Epithelial cell of proximal tubule (primary cell): ENCODE data around the gene INPP5A. TPM values are rescaled to one million over a fixed set of nuclear protein-coding genes. Genes with fewer than 3 reads are reported as not detected.

Experiments
- DNase-seq: peaks from one replicate; pipeline ENCODE4 v3.0.0-alpha.2; 2011; ENCODE audit warnings: low read depth
- H3K4me3 ChIP-seq: 2 replicates; pipeline ENCODE4 v1.5.1; 2011; ENCODE audit warnings: low read depth, mild to moderate bottlenecking, low read length
- total RNA-seq: library from RNA; depleted of rRNA; stranded (reverse); fragments of >200 nt; gene quantifications from 2 replicates; pipeline ENCODE4 v1.2.3, GENCODE V29; 2015
- TF ChIP-seq, protein P1 (sequence below): conservative IDR thresholded peaks from 2 replicates; pipeline ENCODE4 v1.5.1; 2012; ENCODE audit warnings: low read depth, mild to moderate bottlenecking, low read length

Gene INPP5A
- total RNA-seq, 1 donor from 2014 or later = 30.4 TPM

DNA sequence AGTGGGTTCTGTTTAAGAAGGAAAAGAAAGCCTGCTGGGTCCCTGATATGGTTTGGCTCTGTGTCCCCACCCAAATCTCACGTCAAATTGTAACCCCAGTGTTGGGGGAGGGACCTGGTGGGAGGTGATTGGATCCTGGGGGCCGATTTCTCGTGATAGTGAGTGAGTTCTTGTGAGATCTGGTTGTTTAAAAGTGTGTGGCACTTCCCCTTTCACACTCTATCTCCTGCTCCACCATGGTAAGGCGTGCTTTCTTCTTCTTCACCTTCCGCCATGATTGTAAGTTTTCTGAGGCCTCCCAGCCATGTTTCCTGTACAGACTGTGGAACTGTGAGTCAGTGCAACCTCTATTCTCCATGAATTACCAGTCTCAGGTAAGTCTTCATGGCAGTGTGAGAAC is 42.6 kb downstream of the INPP5A start:
- DNase-seq = no peak
- TF ChIP-seq, protein P1, sequence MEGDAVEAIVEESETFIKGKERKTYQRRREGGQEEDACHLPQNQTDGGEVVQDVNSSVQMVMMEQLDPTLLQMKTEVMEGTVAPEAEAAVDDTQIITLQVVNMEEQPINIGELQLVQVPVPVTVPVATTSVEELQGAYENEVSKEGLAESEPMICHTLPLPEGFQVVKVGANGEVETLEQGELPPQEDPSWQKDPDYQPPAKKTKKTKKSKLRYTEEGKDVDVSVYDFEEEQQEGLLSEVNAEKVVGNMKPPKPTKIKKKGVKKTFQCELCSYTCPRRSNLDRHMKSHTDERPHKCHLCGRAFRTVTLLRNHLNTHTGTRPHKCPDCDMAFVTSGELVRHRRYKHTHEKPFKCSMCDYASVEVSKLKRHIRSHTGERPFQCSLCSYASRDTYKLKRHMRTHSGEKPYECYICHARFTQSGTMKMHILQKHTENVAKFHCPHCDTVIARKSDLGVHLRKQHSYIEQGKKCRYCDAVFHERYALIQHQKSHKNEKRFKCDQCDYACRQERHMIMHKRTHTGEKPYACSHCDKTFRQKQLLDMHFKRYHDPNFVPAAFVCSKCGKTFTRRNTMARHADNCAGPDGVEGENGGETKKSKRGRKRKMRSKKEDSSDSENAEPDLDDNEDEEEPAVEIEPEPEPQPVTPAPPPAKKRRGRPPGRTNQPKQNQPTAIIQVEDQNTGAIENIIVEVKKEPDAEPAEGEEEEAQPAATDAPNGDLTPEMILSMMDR = no peak
- no peak overlapping the region for H3K4me3 ChIP-seq

DNA sequence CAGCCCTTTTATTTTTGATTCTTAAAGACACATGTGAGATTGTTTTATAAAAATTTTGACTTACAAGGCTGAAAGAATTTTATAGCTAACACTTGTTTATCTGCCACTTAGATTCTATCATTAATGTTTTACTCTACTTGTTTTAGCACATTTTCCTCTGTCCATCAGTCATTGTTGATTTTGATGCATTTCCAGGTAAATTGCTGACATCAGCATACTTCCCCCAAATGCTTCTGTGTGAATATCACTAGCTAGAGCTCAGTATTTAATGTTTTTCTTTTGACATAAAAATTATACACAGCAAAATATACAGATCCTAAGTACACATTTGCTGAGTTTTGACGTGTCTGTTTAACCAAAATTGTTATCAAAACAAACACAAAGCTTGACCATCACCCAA is 43.0 kb downstream of the INPP5A start:
- DNase-seq = no peak
- TF ChIP-seq, protein P1 = no peak
- H3K4me3 ChIP-seq = no peak overlapping the region

DNA sequence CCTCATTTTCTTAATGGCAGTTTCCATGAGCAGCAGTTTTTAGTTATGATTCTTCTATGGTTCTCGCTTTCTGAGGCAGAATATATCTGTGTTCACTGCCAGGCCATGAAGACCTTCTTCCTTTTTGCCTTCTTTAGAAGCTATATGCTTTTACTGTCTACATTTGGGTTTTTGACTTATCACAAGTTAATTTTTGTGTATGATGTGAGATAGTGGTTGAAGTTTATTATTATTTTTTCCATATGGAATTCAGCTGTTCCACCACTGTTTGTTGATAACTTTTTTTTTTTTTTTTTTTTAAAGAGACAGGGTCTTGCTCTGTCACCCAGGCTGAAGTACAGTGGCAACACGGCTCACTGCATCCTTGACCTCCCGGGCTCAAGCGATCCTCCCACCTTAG is 44.5 kb downstream of the INPP5A start:
- DNase-seq = no peak
- TF ChIP-seq, protein P1 = no peak
- H3K4me3 ChIP-seq = no peak overlapping the region

DNA sequence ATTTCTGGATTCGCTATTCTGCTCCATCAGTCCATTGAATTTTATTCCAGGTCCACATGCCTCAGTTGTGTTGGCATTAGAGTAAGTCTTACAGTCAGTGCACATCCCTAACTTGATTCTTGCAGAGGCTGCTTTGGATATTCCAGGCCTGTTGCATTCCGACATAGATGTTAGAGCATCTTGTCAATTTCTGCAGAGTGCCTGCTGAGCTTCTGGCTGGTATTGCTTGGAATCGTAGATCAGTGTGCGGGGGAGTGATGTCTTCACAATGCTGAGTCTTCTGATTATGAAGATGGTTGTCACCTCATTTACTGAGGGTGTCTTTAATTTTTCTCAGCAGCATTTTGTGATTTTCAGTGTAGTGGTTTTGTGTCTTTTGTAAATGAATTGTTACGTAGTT is 45.2 kb downstream of the INPP5A start:
- DNase-seq = no peak
- TF ChIP-seq, protein P1 = no peak
- no peak overlapping the region for H3K4me3 ChIP-seq

DNA sequence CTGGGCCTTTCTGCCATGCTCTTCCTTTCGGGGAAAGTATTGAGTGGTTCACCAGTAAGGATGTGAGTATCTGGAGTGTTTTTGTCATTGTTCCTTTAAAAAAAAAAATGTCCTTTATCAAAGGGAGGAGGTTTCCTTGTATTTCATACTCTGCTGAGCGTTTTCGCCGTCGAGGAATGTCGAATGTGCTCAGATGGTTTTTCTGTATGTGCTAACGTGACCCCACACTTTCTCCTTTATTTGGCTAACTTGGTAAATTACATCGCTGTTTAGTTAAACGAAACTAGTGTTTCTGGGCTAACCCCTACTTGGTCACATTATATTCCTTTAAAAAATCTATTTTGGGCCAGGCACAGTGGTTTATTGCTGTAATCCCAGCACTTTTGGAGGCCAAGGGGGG is 45.9 kb downstream of the INPP5A start:
- H3K4me3 ChIP-seq = no peak overlapping the region
- no peak for DNase-seq
- TF ChIP-seq, protein P1 = no peak

DNA sequence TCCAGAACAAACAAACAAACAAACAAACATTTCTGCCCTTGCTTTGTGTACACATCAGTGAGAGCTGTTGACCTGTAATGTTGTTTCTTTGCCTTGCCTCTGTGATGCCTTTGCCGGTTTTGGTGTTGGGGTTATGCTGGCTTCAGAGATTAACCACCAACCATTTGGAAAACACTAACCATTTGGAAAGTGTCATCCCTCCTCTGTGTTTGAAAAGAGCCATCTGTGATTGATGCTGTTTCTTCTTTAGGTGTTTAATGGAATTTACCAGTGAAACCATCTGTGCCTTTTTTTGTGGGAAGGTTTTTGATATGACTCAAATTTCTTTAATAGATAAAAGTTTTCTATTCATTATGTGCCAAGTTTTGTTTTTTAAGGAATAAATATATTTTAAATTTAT is 46.5 kb downstream of the INPP5A start:
- no peak overlapping the region for H3K4me3 ChIP-seq
- no peak for DNase-seq
- TF ChIP-seq, protein P1 = no peak
